22Rv1 (cell line): Measurements from ENCODE around the gene SOX1.

ENCODE experiments used
- H3K27ac ChIP-seq: fragments of 450-650 bp; 2 replicates; pipeline ENCODE4 v1.5.1; 2017
- ZFX ChIP-seq: fragments of 450-650 bp; IDR thresholded peaks from 2 replicates; pipeline ENCODE4 v1.6.1; 2017; ENCODE audit warnings: antibody characterized with exemption, borderline replicate concordance
- TF ChIP-seq, protein P1 (sequence below): fragments of 450-650 bp; IDR thresholded peaks from 2 replicates; pipeline ENCODE4 v1.5.1; 2017; ENCODE audit warnings: mild to moderate bottlenecking

The SOX1 gene

DNA sequence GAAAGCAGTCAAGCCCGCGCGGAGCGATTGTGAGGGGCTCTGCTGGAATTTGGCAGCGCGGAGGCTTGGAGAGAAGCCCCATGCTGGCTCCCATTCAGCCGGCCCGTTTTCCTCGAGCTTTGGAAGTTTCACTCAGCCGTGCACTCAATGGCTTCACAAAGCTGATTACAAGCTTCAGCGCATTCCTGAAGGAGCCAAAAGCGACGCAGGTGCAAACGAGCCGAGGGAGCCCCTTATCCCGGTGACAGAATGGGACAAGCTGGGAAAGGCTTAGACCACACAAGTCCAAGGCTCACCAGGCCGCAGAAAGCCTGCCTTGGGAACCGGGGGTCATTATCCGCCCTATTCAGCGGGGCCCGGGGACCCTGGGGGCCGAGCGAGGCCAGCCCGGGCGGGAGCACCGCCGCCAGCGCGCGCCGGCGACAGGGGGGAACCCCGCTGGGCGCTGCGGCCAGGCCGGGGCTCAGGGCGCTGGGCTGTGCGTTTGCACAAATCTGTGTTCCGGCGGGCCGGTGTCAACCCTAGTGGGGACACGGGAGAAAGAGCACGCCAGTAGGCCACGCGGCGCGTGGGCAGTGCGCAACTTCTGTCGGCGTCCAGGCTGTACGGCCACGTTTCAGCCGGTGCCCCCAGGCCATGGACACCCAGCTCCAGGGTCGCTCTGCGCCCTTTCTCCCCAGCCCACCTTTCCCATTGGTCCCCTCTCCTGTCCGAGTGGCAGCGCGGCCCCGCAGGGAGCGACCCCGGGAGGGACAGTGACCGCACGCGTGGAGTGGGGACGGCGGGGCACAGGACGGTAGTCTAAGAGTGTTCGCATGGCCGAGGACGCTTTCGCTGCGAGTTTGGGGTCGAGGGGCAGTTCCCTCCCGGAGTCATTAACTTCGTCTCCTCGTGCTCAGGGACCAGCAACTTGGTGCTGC, 37.3 kb downstream of the SOX1 start:
- H3K27ac ChIP-seq, result no peak overlapping the region
- TF ChIP-seq, protein P1, sequence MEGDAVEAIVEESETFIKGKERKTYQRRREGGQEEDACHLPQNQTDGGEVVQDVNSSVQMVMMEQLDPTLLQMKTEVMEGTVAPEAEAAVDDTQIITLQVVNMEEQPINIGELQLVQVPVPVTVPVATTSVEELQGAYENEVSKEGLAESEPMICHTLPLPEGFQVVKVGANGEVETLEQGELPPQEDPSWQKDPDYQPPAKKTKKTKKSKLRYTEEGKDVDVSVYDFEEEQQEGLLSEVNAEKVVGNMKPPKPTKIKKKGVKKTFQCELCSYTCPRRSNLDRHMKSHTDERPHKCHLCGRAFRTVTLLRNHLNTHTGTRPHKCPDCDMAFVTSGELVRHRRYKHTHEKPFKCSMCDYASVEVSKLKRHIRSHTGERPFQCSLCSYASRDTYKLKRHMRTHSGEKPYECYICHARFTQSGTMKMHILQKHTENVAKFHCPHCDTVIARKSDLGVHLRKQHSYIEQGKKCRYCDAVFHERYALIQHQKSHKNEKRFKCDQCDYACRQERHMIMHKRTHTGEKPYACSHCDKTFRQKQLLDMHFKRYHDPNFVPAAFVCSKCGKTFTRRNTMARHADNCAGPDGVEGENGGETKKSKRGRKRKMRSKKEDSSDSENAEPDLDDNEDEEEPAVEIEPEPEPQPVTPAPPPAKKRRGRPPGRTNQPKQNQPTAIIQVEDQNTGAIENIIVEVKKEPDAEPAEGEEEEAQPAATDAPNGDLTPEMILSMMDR, result no peak
- no peak for TF ChIP-seq ZFX

DNA sequence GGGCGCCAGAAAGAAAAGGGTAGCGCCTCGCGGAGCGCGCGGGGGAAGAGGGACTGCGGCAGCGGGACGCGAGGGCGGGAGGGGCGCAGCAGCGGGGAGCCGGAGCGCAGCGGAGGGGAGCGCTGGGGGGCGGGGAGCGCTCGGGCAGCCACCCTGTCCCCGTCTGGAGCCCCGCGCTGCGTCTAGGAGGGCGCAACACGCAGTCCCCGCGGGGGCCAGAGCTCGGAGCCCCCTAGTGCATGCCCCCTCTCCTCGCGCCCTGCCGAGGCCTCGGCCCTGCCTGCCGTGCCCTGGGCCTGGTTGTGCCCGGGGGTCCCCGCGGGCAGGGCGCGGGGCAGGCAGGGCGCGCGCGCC, 37.9 kb downstream of the SOX1 start:
- TF ChIP-seq, protein P1, result no peak
- TF ChIP-seq ZFX, result no peak
- H3K27ac ChIP-seq, result no peak overlapping the region

DNA sequence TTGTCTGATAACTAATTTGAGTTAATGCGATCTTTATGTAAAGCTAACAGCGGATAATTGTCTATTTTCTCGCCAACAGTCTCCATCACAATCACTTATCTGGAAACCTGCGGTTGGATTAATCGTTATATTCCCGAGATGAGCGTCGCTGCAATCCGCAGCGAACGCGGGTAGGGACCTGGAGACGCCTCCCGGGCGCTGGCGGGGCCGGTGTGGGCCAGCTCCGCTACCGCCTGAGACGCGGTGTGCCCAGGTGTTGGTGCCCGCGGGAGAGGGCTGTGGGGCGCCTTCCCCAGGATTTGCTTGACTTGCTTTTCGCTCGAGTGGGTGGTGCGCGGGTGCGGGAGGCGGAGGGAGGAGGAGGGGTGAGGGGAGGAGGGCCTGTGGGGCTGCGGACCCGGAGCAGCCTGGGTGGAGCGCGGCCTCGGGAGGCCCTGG, 38.3 kb downstream of the SOX1 start:
- TF ChIP-seq ZFX, result no peak
- TF ChIP-seq, protein P1, result no peak
- H3K27ac ChIP-seq, result no peak overlapping the region

DNA sequence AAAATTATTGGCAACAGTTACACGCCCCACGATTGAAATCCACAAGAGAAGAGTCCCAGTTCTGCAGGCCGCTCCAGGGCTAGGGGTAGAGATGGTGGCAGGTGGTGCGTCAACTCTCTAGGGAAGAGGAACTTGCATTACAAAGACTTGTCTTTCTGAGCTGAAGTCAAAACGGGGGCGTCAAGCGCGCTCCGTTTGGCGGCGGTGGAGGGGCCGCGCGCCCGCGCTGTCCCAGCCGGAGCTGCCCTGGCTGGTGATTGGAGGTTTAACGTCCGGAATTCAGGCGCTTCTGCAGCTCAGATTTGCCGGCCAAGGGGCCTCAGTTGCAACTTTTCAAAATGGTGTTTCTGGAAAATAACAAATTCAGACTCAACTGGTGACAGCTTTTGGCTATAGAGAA, 38.9 kb downstream of the SOX1 start:
- no peak overlapping the region for H3K27ac ChIP-seq
- TF ChIP-seq, protein P1, result no peak
- TF ChIP-seq ZFX, result no peak

DNA sequence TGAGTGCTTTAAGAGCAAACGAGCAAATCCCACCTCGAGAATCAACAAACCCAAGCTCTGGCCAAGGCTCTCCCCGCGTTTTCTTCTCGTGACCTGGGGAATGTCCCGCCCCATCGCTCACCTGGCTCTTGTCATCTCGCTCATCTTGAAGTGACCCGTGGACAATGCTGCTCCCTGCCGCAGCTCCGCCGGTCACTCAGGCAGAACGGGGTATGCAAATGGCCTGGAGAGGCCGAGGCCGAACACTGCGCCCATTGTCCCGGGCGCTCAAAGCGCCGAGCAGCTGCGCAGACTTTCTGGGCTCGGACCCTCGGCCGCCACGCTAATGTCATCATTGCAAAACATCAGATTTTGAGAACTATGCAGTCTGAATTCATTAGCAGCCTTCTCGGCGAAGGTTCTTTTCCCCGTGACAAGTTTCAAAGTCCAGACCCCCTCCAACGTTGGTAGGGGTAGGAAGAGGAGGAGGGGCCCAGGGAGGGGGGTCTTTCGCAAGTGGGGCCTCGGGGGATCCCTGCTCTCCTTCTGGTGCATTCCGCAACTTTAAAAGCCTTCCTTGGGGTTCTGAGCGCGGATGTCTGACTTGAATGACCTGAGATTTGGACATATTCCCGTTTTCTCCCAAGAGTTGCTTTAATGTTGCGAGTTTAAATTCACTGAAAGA, 39.7 kb downstream of the SOX1 start:
- no peak for TF ChIP-seq ZFX
- TF ChIP-seq, protein P1, result no peak
- no peak overlapping the region for H3K27ac ChIP-seq

DNA sequence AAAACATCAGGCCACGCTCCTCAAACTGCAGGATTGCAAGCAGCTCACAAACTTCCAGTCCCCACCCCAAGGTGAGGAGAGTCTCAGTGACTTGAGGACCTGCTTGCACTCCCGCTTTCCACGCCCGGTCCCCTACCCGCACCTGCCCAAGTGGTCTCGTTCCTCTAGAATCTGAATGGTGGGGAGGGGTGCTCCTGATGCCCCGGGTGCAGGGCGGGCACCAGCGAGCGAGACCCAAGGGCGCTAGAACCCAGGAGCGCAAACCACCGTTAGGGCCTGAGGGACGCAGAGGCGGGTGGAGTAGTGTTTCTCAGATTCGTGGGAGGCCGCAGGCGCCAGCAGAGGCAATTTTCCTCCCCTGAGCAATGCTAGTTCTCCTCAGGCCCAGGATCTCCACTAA, 40.3 kb downstream of the SOX1 start:
- H3K27ac ChIP-seq, result no peak overlapping the region

More for the DNA sequence above, 40.3 kb downstream of the SOX1 start:
- no peak for TF ChIP-seq ZFX
- TF ChIP-seq, protein P1, result no peak
